Lung (tissue), 12 donors: ENCODE results near the gene CARNS1. TPM values are rescaled to one million over a fixed set of nuclear protein-coding genes. Genes with fewer than 3 reads are reported as not detected.

Experiments used
- ATAC-seq: fragments of 200-7000 bp; cut with Tn5 transposase; one replicate; pipeline ENCODE4 v1.9.1; 2020; ENCODE audit warnings: moderate number of reproducible peaks; ENCODE audit not compliant: insufficient read depth, low FRiP score
- DNase-seq, 3 donors: peaks; one replicate each; pipeline ENCODE4 v3.0.0-alpha.2; 2013 to 2017
- H3K27ac ChIP-seq, 2 donors: one replicate each; pipeline ENCODE4 v1.5.1; 2013; ENCODE audit warnings: mild to moderate bottlenecking in 2 of 2, moderate library complexity in 2 of 2, control low read depth in 1 of 2, inconsistent platforms in 1 of 2, low read depth in 1 of 2, low read length in 1 of 2
- H3K27me3 ChIP-seq, 3 donors: one replicate each; pipeline ENCODE4 v1.5.1; 2013; ENCODE audit warnings: low read length in 2 of 3; ENCODE audit not compliant: control insufficient read depth in 3 of 3, insufficient read depth in 3 of 3
- H3K36me3 ChIP-seq, 4 donors: one replicate each; pipeline ENCODE4 v1.5.1; 2013; ENCODE audit warnings: low read length in 4 of 4, mild to moderate bottlenecking in 1 of 4, moderate library complexity in 1 of 4; ENCODE audit not compliant: control insufficient read depth in 4 of 4, insufficient read depth in 4 of 4
- H3K4me1 ChIP-seq, 5 donors: one replicate each; pipeline ENCODE4 v1.5.1; 2013; ENCODE audit warnings: low read length in 5 of 5, mild to moderate bottlenecking in 2 of 5, moderate library complexity in 1 of 5; ENCODE audit not compliant: control insufficient read depth in 5 of 5, insufficient read depth in 5 of 5
- H3K4me3 ChIP-seq: one replicate; pipeline ENCODE4 v1.5.1; 2013; ENCODE audit warnings: mild to moderate bottlenecking, control low read depth, moderate library complexity
- H3K9ac ChIP-seq, 2 donors: one replicate each; pipeline ENCODE4 v1.5.1; 2013; ENCODE audit warnings: low read length in 2 of 2, control low read depth in 1 of 2; ENCODE audit not compliant: insufficient read depth in 1 of 2
- H3K9me3 ChIP-seq, 4 donors: one replicate each; pipeline ENCODE4 v1.5.1; 2013; ENCODE audit warnings: low read length in 3 of 4, mild to moderate bottlenecking in 1 of 4, moderate library complexity in 1 of 4; ENCODE audit not compliant: control insufficient read depth in 4 of 4, insufficient read depth in 3 of 4
- CTCF ChIP-seq: IDR thresholded peaks from 2 replicates; pipeline ENCODE4 v1.5.1; 2012; ENCODE audit warnings: mild to moderate bottlenecking; ENCODE audit errors: control extremely low read depth, extremely low read depth
- WGBS, 2 donors: extraction: QIAGEN DNeasy Blood & Tissue Kit; methylation state at CpG; one replicate each; pipeline ENCODE4 v1.1.7; 2013; 5-methylcytosine and 5-hydroxymethylcytosine counted together
- polyA plus RNA-seq, 2 donors: library from polyadenylated mRNA; stranded (reverse); fragments of 200-250 nt; gene quantifications; one replicate each; pipeline ENCODE4 v1.2.1, GENCODE V29; 2013
- total RNA-seq, 2 donors: library from RNA; depleted of rRNA in 1 of 2; stranded (reverse); fragments of >200 nt in 1 of 2; gene quantifications; one replicate each; pipeline ENCODE4 v1.2.1, GENCODE V29; 2014 to 2021
- donor health status: control.
- donor health status: control.
- donor health status: Bipolar disorder and iron deficiency.
- donor health status: healthy.
- donor health status: DM: yes; HTN: yes; CAD: no.

The CARNS1 gene
- total and polyA plus RNA-seq, 4 donors = 0.15 to 1.7 (median 1.4) TPM

DNA sequence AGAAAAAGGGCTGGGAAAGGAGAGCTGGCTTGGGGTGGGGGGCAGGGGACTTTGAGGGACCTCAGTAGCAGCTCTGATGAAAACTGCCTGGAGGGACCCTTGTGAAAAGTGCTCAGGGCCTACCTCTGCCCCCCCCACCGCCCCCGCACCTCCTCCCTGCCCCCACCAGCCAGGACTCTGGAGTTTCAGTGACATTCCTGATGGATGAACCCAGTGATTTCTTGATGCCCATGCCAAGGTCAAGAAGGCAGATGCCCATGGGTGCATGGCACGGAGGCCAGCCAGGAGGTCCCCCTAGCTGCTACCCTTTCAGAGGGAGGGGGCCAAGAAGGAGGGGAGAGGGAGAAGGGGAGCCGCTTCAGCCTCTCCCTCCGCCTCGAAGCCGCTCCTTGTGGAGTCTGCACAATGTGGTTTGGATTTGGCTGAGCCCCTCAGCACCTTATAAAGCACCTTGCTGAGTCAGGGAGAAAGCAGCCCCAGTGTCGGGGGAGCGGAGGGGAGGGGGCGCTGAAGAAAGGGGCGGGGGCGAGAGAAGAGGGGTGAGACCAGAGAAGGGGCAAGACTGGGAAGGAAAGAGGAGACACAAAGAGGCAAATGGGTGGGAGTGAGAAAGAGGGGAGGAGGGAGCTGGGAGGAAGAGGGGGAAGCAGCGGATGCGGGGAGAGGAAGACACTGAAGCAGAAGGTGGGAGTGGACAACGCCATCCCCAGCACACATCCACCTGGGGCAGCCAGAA is 40.0 kb upstream of the CARNS1 start:
- H3K9ac ChIP-seq = no peak overlapping the region
- H3K27ac ChIP-seq = no peak overlapping the region
- no peak overlapping the region for H3K4me3 ChIP-seq
- peaks cover 5 to 34% (median 19%) of the 10 kb centered on the region in 5 donors for H3K4me1 ChIP-seq
- no peaks in the 10 kb centered on the region for H3K9me3 ChIP-seq
- no peak for TF ChIP-seq CTCF
- H3K27me3 ChIP-seq = peaks cover 0 to 7% (median 0%) of the 10 kb centered on the region in 3 donors
- no peak for ATAC-seq
- 51 to 58% methylated on average over 15 of the region's 15 CpGs for WGBS, 2 donors
- no peaks in the 10 kb centered on the region for H3K36me3 ChIP-seq
- DNase-seq = no peak

DNA sequence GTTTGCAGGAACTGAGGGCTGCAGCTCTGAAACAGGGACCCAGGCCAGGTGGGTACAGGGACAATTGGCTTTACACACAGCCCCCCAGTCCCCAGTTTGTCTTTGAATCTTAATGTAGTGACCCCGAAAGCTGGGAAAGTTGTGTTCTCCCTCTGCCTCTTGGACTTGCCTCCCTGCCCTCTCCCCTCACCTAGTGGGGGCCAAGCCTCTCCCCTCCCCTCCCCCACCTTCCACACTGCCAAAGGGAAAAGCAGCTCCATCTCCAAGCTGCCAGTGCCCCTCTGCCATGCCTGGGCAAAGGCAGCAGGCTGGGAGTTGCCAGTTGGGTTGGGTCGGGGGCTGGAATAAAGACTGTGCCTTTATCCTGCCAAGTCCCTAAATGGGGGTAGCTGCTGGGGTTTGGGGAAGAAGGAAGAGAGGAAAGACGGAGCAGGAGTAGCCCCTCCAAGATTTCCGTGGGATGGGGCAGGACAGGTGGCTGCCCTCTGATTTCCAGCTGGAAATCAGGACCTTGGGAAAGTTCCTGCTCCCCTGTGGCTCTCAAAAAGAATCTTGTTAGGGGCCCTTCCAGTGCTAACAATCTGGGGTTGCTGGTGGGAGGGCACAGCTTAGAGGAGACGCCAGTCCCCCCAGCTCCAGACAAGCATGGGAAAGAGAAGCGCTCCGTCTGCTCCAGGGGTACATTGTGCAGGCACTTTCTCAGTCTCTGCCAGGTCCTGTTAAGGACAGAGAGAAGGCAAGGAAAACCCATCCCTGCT is 39.2 kb upstream of the CARNS1 start:
- ATAC-seq (no peak), DNase-seq (no peak)
- H3K36me3 ChIP-seq = no peaks in the 10 kb centered on the region
- H3K4me3 ChIP-seq = no peak overlapping the region
- no peak overlapping the region for H3K9ac ChIP-seq
- WGBS, 2 donors = 85 to 86% methylated on average over 7 of the region's 7 CpGs
- H3K27ac ChIP-seq = no peak overlapping the region
- H3K4me1 ChIP-seq = peaks cover 5 to 26% (median 12%) of the 10 kb centered on the region in 5 donors
- H3K27me3 ChIP-seq = peaks cover 0 to 7% (median 0%) of the 10 kb centered on the region in 3 donors
- no peaks in the 10 kb centered on the region for H3K9me3 ChIP-seq
- no peak for TF ChIP-seq CTCF

DNA sequence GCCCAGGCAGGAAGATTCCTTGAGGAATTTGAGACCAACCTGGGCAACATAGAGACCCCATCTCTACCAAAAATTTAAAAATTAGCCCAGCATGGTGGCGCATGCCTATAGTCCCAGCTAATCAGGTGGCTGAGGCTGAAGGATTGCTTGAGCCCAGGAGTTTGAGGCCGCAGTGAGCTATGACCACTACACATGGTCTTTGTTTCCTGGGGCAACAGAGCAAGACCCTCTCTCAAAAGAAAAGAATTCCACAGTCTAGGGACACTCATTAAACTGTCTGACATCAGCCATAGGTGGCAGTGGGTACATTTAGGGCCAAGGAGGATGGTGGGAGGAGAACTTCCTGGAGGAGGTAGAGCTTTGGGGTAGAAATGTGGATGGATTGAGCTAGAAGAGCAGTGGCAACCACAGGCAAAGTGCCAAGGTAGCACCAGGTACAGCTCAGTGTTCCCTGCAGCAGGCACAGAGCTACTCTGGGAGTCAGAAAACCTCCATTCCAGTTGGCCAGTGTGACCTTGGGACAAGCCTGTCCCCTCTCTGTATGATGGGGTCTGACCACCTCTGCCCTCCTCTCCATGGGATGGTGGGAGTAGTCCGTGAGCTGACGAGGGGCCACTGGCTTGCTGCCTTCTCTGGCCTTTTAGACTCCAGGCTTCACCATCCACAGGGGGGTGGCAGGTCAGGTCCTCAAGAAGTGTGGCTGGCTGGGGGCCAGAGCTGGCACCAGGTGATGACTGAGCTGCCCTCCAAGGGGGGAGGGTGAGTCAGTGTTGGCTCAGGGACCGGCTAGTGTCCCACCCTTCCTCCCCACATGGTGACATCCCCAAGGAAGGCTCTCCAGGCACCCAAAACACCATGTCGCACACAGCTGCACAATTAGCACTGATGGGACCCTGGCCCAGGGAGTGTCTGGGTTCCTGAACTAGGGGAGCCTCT is 38.3 kb upstream of the CARNS1 start:
- Histone ChIP-seq H3K9ac (no peak overlapping the region), H3K4me1 (peaks cover 0 to 17% (median 6%) of the 10 kb centered on the region in 5 donors), H3K9me3 (no peaks in the 10 kb centered on the region), H3K36me3 (no peaks in the 10 kb centered on the region), H3K27ac (no peak overlapping the region), H3K4me3 (no peak overlapping the region), H3K27me3 (peaks cover 0 to 7% (median 0%) of the 10 kb centered on the region in 3 donors)
- 85 to 91% methylated on average over 6 of the region's 6 CpGs for WGBS, 2 donors
- no peak for ATAC-seq
- no peak for TF ChIP-seq CTCF
- no peak for DNase-seq
